Ramos (cell line): Measurements from ENCODE around the gene SLC1A7.

Source experiments
- in situ Hi-C: fragments of 300-500 bp; cut with MboI; formaldehyde crosslinking; loops from one replicate; pipeline ENCODE4 v1.14.3; 2022; ENCODE audit warnings: low sequenced_read_pairs; ENCODE audit not compliant: unreplicated experiment

The SLC1A7 gene

DNA sequence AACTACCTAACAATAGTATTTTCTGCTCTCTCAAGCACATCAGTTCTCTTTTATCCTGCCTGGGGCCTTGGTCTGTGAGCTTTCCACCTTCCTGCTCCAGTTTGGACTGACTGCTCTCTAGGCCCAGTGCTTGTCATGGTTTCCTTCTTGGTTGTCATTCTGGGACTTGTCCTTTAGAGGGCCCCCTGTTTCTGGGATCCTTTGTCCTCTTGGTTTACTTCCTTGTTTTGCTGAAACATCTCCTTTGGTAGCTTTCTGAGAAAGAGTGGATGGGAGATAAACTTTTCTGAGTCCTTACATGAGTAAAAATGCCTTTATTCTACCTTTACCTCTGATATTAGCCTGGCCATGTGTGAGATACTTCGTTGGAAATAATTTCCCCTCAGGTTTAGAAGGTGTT is 4.7 kb downstream of the SLC1A7 start:
- in situ Hi-C loops: no loop called here

GRCh38 chr1:53135735-53136114 is 6.7 kb downstream of the SLC1A7 start:
- in situ Hi-C loops: no loop called here

- in situ Hi-C loops: no loop called here
Observed at GRCh38 chr1:53134961-53135734, 7.3 kb downstream of the SLC1A7 start.

DNA sequence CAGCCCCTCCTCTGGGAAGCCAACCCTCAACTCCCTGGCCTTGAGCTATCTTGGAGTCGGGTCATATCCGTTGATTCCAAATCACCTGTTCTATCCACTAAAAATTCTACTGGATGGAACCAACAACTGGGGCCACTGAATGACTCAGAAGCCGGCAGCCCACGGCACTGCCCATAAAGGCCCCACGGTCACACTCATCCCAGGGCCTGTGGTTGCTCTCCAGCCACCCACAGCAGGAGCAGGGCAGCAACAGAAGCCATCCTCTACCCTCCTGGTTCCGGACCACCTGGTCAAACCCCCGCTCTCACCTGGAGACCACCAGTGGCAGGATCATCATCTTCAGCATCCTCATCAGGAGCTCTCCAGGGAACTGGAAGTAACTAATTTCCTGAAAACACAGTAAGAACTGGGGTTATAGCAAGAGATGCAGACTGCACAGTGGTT is 8.4 kb downstream of the SLC1A7 start:
- in situ Hi-C loops: no loop called here

DNA sequence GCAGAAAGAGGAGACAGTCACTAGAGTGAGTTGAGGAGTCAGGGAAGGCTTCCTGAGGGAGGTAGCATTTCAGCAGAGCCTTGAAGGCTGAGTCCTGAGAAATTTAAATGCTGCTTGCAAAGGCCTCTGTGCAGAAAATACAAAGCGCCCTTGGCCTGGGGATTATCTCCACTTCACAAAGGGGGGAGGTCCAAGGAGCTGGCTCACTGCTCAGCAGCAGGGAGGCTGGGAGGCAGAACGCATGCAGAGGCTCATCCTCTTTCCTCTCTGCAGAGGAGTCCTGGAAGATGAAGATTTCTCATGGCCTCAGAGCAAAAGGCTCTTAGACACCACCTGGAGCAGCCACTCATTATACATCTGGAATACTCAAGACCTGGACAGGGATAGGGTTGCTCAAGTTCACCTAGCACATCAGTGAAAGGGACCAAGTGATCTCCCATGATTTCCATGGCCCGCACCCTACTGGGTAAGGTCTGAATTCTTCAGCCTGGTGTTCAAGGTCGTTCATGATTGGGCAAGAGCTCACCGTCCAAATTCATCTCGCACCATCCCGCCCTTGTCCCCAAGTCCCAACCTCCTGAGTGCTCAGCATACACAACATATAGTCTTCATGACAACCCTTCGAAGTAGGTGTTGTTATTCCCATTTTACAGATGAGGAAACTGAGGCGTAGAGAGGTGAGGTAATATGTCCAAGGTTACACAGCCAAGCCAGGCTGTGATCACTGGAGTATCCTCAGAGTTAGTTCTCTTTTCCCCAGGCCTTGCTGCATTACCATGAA is 9.0 kb downstream of the SLC1A7 start:
- in situ Hi-C loops: no loop called here

DNA sequence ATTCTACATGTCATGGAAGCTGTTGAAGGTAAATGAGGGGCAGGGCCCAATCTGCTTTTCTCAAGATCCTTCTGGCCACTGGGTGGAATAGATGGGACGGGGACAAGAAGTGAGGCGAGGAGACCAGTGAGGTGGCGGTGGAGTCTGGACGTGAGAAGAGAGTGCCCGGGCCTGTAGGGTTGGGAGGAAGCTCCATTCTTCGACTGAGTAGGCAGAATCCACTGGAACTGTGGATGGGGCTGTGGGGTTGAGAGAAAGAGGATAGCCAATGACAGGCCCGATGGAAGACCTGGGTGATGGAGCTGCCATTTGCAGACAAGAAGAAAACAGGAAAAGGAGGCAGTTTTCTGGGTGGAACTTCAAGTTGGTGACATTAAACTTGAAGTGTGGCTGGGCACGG is 10.3 kb downstream of the SLC1A7 start:
- in situ Hi-C loops: no loop called here

- in situ Hi-C loops: no loop called here
Observed at GRCh38 chr1:53131590-53131938, 10.9 kb downstream of the SLC1A7 start.

DNA sequence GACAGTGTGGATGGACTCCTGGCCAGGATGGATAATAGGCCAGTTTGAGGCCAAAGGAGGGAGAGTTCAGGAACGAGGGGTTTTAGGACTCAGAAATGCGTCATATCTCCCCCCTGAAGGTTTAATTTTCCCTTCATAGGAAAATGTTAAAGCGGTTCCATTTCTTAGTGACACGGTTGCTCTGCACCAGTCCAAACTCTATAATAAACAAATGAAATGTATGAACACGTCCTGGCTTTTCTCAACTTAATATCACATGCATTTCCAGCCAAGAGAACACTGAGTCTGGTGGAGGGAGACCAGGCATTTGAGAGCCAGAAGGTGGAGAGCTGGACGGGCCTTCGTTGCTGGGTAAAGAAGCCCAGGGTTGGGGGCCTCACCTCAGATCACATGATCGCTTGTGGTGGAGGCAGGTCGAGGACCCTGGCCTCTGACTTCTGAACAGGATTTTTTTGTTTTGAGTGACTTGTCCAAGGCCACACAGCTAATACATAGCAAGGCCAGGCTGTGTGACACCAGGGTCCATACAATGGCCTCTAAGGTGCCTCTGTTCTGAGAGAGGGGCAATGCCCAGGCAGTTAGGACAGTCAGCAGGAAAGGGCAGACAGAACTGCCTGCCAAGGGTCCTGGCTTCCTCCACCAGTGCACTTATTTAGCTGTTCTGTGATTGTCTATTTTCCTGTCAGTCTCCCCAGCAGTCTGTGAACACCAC is 11.4 kb downstream of the SLC1A7 start:
- in situ Hi-C loops: no loop called here

GRCh38 chr1:53130598-53130877 is 11.9 kb downstream of the SLC1A7 start:
- in situ Hi-C loops: no loop called here

GRCh38 chr1:53129891-53130597 is 12.4 kb downstream of the SLC1A7 start:
- in situ Hi-C loops: no loop called here

DNA sequence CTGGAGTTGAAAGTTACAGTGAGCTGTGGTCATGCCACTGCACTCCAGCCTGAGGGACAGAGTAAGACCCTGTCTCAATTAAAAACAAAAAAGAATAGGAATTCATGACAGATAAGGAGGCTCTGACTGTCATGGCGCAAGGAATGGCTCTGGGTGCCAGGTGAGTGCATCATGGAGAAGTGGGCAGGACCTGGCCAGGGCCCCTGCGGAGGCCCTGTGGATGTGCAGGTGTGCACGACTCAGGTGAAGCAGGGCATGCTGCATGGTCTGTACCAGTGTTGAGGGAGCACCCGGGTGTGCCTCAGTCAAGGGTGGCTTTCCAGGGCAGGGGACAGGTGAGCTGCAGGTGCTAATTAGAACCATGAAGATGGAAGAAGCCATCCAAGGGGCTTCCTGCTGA is 14.0 kb downstream of the SLC1A7 start:
- in situ Hi-C loops: no loop called here

- in situ Hi-C loops: no loop called here
Observed at GRCh38 chr1:53127546-53127945, 14.9 kb downstream of the SLC1A7 start.

DNA sequence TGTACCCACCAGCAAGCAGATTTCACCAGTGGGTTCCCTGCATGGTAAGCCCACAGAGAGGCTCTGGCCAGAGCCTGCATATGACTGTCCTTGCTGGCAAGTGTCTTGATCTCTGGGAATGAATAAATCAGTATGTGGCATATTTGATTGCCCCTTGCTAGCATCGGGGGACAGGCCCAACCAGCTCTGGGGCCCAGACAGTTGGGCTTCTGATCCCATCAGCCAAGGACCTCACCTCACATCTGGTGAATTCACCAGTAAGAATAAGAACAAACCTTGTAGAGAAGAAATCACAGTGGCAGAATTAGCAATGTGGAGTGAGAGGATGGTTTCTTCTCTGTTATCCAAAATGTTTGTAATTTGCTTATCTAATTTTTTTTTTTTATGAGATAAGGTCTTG is 15.9 kb downstream of the SLC1A7 start:
- in situ Hi-C loops: no loop called here

- in situ Hi-C loops: no loop called here
Observed at GRCh38 chr1:53125623-53126360, 16.6 kb downstream of the SLC1A7 start.

- in situ Hi-C loops: no loop called here
Observed at GRCh38 chr1:53125122-53125521, 17.3 kb downstream of the SLC1A7 start.

DNA sequence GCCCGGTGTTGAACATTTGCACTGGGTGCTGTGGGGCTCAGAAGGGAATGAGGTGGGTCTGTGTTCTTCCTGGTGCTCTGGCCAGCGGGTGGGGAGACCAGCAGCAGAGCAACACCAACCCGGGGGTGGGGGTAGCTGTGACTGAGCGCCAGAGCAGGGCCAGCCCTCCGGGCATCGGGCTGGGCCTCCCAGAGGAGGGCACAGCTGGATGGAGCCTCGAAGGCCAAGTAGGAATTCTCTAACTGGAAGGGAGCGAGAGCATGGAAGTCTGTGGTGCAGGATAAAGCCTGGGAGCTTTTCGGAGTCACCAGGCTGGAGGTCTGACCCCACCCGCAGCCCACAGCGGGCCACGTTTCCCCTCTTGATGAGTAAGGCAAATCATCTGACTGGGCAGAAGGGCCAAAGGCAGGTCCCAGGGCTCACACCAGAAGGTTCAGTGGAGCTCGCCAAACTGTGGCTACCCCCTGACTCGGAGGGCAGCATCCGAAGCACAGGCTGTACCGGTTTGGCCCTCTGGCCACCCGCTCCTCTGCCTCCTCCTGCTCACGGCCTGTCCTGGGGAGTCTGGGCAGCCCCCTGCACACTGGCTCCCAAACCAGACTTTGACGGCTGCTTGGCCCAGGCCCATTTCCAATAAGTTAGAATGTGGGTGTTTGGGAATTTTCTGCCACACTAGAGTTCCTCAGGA is 18.8 kb downstream of the SLC1A7 start:
- in situ Hi-C loops: no loop called here

GRCh38 chr1:53122961-53123413 is 19.5 kb downstream of the SLC1A7 start:
- in situ Hi-C loops: no loop called here

GRCh38 chr1:53122201-53122885 is 20.1 kb downstream of the SLC1A7 start:
- in situ Hi-C loops: no loop called here
